ENCODE data around the gene AJUBA.
"Not testable (repeated sequence)": the region's sequence is repeated elsewhere in the genome, so short reads cannot be mapped to it uniquely, and the experiment has no call there.

AJUBA gene

GRCh38 chr14:23013054-23013748 lies 30.9 kb upstream of the AJUBA start:
- H3K36me3 Mint-ChIP-seq: no peaks in the 10 kb centered on the region
- H3K4me1 Mint-ChIP-seq (ENCODE audit: low read depth): peaks cover 25% of the 10 kb centered on the region
- H3K27ac Mint-ChIP-seq: no peak overlapping the region
- no peaks in the 10 kb centered on the region for H3K27me3 Mint-ChIP-seq
- no peaks in the 10 kb centered on the region for H3K9me3 Mint-ChIP-seq (ENCODE audit: low read depth)
- no peak overlapping the region for H3K4me3 Mint-ChIP-seq

- Mint-ChIP-seq H3K36me3 (no peaks in the 10 kb centered on the region), H3K27me3 (no peaks in the 10 kb centered on the region), H3K9me3 (ENCODE audit: low read depth) (no peaks in the 10 kb centered on the region), H3K4me3 (peak within 1 kb of the TSS; percentile 93), H3K27ac (peak within 1 kb of the TSS; percentile 95), H3K4me1 (ENCODE audit: low read depth) (peaks cover 47% of the 10 kb centered on the region)
These were observed 27.8 kb upstream of the AJUBA start, which contains the start of gene C14orf93 for GRCh38 chr14:23009939-23010726. TSS of gene C14orf93 (minus strand) at chr14:23010143. CDS start at chr14:22999023, 11,120 bp downstream.

GRCh38 chr14:23009483-23009938 lies 27.2 kb upstream of the AJUBA start:
- no peaks in the 10 kb centered on the region for H3K9me3 Mint-ChIP-seq (ENCODE audit: low read depth)
- H3K27me3 Mint-ChIP-seq: no peaks in the 10 kb centered on the region
- peaks cover 50% of the 10 kb centered on the region for H3K4me1 Mint-ChIP-seq (ENCODE audit: low read depth)
- peak overlapping the region; percentile 93 for H3K27ac Mint-ChIP-seq
- H3K4me3 Mint-ChIP-seq: peak overlapping the region; percentile 93
- H3K36me3 Mint-ChIP-seq: no peaks in the 10 kb centered on the region

- H3K27me3 Mint-ChIP-seq: no peaks in the 10 kb centered on the region
- no peaks in the 10 kb centered on the region for H3K9me3 Mint-ChIP-seq (ENCODE audit: low read depth)
- H3K4me3 Mint-ChIP-seq: peak overlapping the region; percentile 93
- H3K27ac Mint-ChIP-seq: peak overlapping the region; percentile 22
- no peaks in the 10 kb centered on the region for H3K36me3 Mint-ChIP-seq
- peaks cover 50% of the 10 kb centered on the region for H3K4me1 Mint-ChIP-seq (ENCODE audit: low read depth)
These were observed 26.5 kb upstream of the AJUBA start for GRCh38 chr14:23008831-23009230.

- Mint-ChIP-seq H3K27me3 (no peaks in the 10 kb centered on the region), H3K4me1 (ENCODE audit: low read depth) (peaks cover 50% of the 10 kb centered on the region), H3K27ac (peak overlapping the region; percentile 98), H3K36me3 (no peaks in the 10 kb centered on the region), H3K9me3 (ENCODE audit: low read depth) (no peaks in the 10 kb centered on the region), H3K4me3 (peak overlapping the region; percentile 96)
These were observed 24.4 kb upstream of the AJUBA start for GRCh38 chr14:23006544-23007419.

- peak overlapping the region; percentile 96 for H3K4me3 Mint-ChIP-seq
- no peaks in the 10 kb centered on the region for H3K36me3 Mint-ChIP-seq
- H3K27me3 Mint-ChIP-seq: no peaks in the 10 kb centered on the region
- peak overlapping the region; percentile 98 for H3K27ac Mint-ChIP-seq
- peaks cover 47% of the 10 kb centered on the region for H3K4me1 Mint-ChIP-seq (ENCODE audit: low read depth)
- H3K9me3 Mint-ChIP-seq (ENCODE audit: low read depth): no peaks in the 10 kb centered on the region
These were observed 23.8 kb upstream of the AJUBA start for GRCh38 chr14:23006188-23006534.

- Mint-ChIP-seq H3K27ac (peak overlapping the region; percentile 98), H3K4me3 (peak overlapping the region; percentile 96), H3K4me1 (ENCODE audit: low read depth) (peaks cover 47% of the 10 kb centered on the region), H3K9me3 (ENCODE audit: low read depth) (no peaks in the 10 kb centered on the region), H3K36me3 (no peaks in the 10 kb centered on the region), H3K27me3 (no peaks in the 10 kb centered on the region)
These were observed 23.3 kb upstream of the AJUBA start for GRCh38 chr14:23005451-23006187.

- H3K27ac Mint-ChIP-seq, H3K36me3 Mint-ChIP-seq: not testable (repeated sequence)
- H3K4me1 Mint-ChIP-seq (ENCODE audit: low read depth): peaks cover 38% of the 10 kb centered on the region
These were observed 21.9 kb upstream of the AJUBA start for GRCh38 chr14:23004274-23004673.

GRCh38 chr14:23002592-23002991 lies 20.2 kb upstream of the AJUBA start:
- Mint-ChIP-seq H3K36me3 (no peaks in the 10 kb centered on the region), H3K4me3 (no peak overlapping the region), H3K27ac (no peak overlapping the region), H3K4me1 (ENCODE audit: low read depth) (peaks cover 22% of the 10 kb centered on the region), H3K9me3 (ENCODE audit: low read depth) (no peaks in the 10 kb centered on the region), H3K27me3 (no peaks in the 10 kb centered on the region)

More at GRCh38 chr14:23004274-23004673, 21.9 kb upstream of the AJUBA start:
- H3K27me3 Mint-ChIP-seq; H3K9me3 Mint-ChIP-seq (ENCODE audit: low read depth); H3K4me3 Mint-ChIP-seq: not testable (repeated sequence)

- no peaks in the 10 kb centered on the region for H3K27me3 Mint-ChIP-seq
- H3K4me1 Mint-ChIP-seq (ENCODE audit: low read depth): peaks cover 6% of the 10 kb centered on the region
- no peak overlapping the region for H3K27ac Mint-ChIP-seq
- H3K9me3 Mint-ChIP-seq (ENCODE audit: low read depth): no peaks in the 10 kb centered on the region
- H3K36me3 Mint-ChIP-seq: no peaks in the 10 kb centered on the region
- no peak overlapping the region for H3K4me3 Mint-ChIP-seq
These were observed 18.5 kb upstream of the AJUBA start for GRCh38 chr14:23000860-23001259.

- H3K27ac Mint-ChIP-seq: no peak overlapping the region
- H3K36me3 Mint-ChIP-seq: no peaks in the 10 kb centered on the region
- no peaks in the 10 kb centered on the region for H3K4me1 Mint-ChIP-seq (ENCODE audit: low read depth)
- H3K27me3 Mint-ChIP-seq: no peaks in the 10 kb centered on the region
- H3K4me3 Mint-ChIP-seq: no peak overlapping the region
- H3K9me3 Mint-ChIP-seq (ENCODE audit: low read depth): no peaks in the 10 kb centered on the region
These were observed 16.1 kb upstream of the AJUBA start for GRCh38 chr14:22998329-22999012.

GRCh38 chr14:22997676-22998323 lies 15.4 kb upstream of the AJUBA start:
- Mint-ChIP-seq H3K27me3 (no peaks in the 10 kb centered on the region), H3K27ac (no peak overlapping the region), H3K36me3 (peaks cover 2% of the 10 kb centered on the region), H3K4me1 (ENCODE audit: low read depth) (no peaks in the 10 kb centered on the region), H3K4me3 (no peak overlapping the region), H3K9me3 (ENCODE audit: low read depth) (no peaks in the 10 kb centered on the region)

- Mint-ChIP-seq H3K4me3 (no peak overlapping the region), H3K36me3 (peaks cover 2% of the 10 kb centered on the region), H3K4me1 (ENCODE audit: low read depth) (no peaks in the 10 kb centered on the region), H3K27ac (no peak overlapping the region), H3K27me3 (no peaks in the 10 kb centered on the region), H3K9me3 (ENCODE audit: low read depth) (no peaks in the 10 kb centered on the region)
These were observed 14.7 kb upstream of the AJUBA start for GRCh38 chr14:22996768-22997654.
